K562 (cell line): ENCODE measurements around the gene MAGIX. TPM values are rescaled to one million over a fixed set of nuclear protein-coding genes. Genes with fewer than 3 reads are reported as not detected.

Experiments
- BRCA1 ChIP-seq, 2 experiments: fragments of 450-650 bp in 1 of 2; sonication (generic) in 1 of 2; formaldehyde crosslinking in 1 of 2; IDR thresholded peaks; 2 replicates each; pipeline versions ENCODE4 v1.5.0 to v1.6.1; 2017 to 2020; ENCODE audit warnings: mild to moderate bottlenecking in 1 of 2, missing genetic modification reagents in 1 of 2
- CBX2 ChIP-seq: fragments of 200-600 bp; sonication (generic); IDR thresholded peaks from one replicate; pipeline ENCODE4 v1.6.1; 2012; ENCODE audit warnings: mild to moderate bottlenecking, low read length, inconsistent platforms; ENCODE audit not compliant: insufficient read depth, poor library complexity, severe bottlenecking
- GTF2B ChIP-seq: IDR thresholded peaks from 2 replicates; pipeline ENCODE4 v1.6.1; 2011; ENCODE audit not compliant: insufficient read length; ENCODE audit errors: extremely low read depth
- HIVEP1 ChIP-seq: fragments of 250-450 bp; sonication (Bioruptor Pico); IDR thresholded peaks from 2 replicates; pipeline ENCODE4 v1.4.0; 2020; ENCODE audit warnings: mild to moderate bottlenecking
- KAT2B ChIP-seq: IDR thresholded peaks from one replicate; pipeline ENCODE4 v1.6.1; 2012; ENCODE audit warnings: low read depth, mild to moderate bottlenecking, control low read depth, inconsistent platforms, low read length, moderate library complexity
- L3MBTL2 ChIP-seq: fragments of 450-650 bp; IDR thresholded peaks from 2 replicates; pipeline ENCODE4 v1.6.1; 2016; ENCODE audit warnings: mild to moderate bottlenecking, moderate library complexity
- MEF2D ChIP-seq: conservative IDR thresholded peaks from 2 replicates; pipeline ENCODE4 v1.6.1; 2016; ENCODE audit warnings: low read depth, missing genetic modification characterization, missing compliant biosample characterization
- MTF1 ChIP-seq: fragments of 250-450 bp; sonication (Bioruptor Pico); IDR thresholded peaks from 2 replicates; pipeline ENCODE4 v1.9.0; 2021; ENCODE audit warnings: moderate library complexity, mild to moderate bottlenecking, inconsistent platforms, borderline replicate concordance
- MYNN ChIP-seq, 2 experiments: sonication (generic); formaldehyde crosslinking in 1 of 2; IDR thresholded peaks; 2 replicates each; pipeline versions ENCODE4 v1.5.0 to v1.6.1; 2016 to 2020; ENCODE audit warnings: antibody characterized with exemption in 1 of 2, missing genetic modification reagents in 1 of 2
- NFATC3 ChIP-seq: fragments of 450-650 bp; IDR thresholded peaks from 2 replicates; pipeline ENCODE4 v1.6.1; 2017; ENCODE audit warnings: mild to moderate bottlenecking
- SLC30A9 ChIP-seq: fragments of 250-450 bp; sonication (Bioruptor Pico); IDR thresholded peaks from 2 replicates; pipeline ENCODE4 v1.8.0; 2022; ENCODE audit warnings: mild to moderate bottlenecking, moderate library complexity
- STAT6 ChIP-seq: sonication (generic); formaldehyde crosslinking; IDR thresholded peaks from 2 replicates; pipeline ENCODE4 v1.8.1; 2023; ENCODE audit warnings: mild to moderate bottlenecking, missing genetic modification reagents
- TAF1 ChIP-seq: IDR thresholded peaks from 2 replicates; pipeline ENCODE4 v1.6.1; 2011; ENCODE audit warnings: mild to moderate bottlenecking, low read length, moderate library complexity; ENCODE audit not compliant: insufficient read depth, control insufficient read depth, severe bottlenecking; ENCODE audit errors: extremely low read depth
- TAF9B ChIP-seq: fragments of 450-650 bp; IDR thresholded peaks from 2 replicates; pipeline ENCODE4 v1.6.1; 2018; ENCODE audit warnings: mild to moderate bottlenecking; ENCODE audit not compliant: partially characterized antibody
- ZNF212 ChIP-seq: fragments of 450-650 bp; formaldehyde crosslinking; IDR thresholded peaks from 2 replicates; pipeline ENCODE4 v1.4.0; 2020; ENCODE audit warnings: mild to moderate bottlenecking
- ZNF316 ChIP-seq: fragments of 450-650 bp; IDR thresholded peaks from 2 replicates; pipeline ENCODE4 v1.6.1; 2016
- ZNF592 ChIP-seq: fragments of 450-650 bp; IDR thresholded peaks from 2 replicates; pipeline ENCODE4 v1.6.1; 2017; ENCODE audit warnings: antibody characterized with exemption, mild to moderate bottlenecking
- polyA plus RNA-seq, 8 experiments: library from polyadenylated mRNA; depleted of rRNA in 4 of 8; stranded (reverse) in 5 of 8; unstranded in 3 of 8; fragments of >200 nt; fragmentation: Nextera tagmentation in 2 of 8; fragmentation: Illumina TruSeq in 1 of 8; extraction: Ambion mirVana in 2 of 8; extraction: Trizol in 1 of 8; gene quantifications; 2 replicates each; pipeline versions ENCODE4 v1.2.1 to v1.2.3, GENCODE V29; 2011 to 2014; ENCODE audit warnings: inconsistent platforms in 1 of 8, missing spikeins in 1 of 8
- total RNA-seq, 7 experiments: library from RNA; depleted of rRNA in 6 of 7; stranded (reverse); fragments of >200 nt in 6 of 7; fragmentation: Illumina TruSeq in 2 of 7; extraction: Trizol in 2 of 7; gene quantifications; 2 replicates each; pipeline versions ENCODE4 v1.2.1 to v1.2.3, GENCODE V29; 2011 to 2021; ENCODE audit warnings: low replicate concordance in 1 of 7
- TF ChIP-seq, protein P1 (sequence below): sonication (generic); formaldehyde crosslinking; IDR thresholded peaks from 2 replicates; pipeline ENCODE4 v1.8.0; 2022; ENCODE audit warnings: missing genetic modification reagents, mild to moderate bottlenecking, moderate library complexity, borderline replicate concordance

MAGIX gene
- total and polyA plus RNA-seq, 9 of the 15 experiments (the other 6 are each of a cell fraction or from before 2014, with no cell fraction given), result 0.08 to 3.5 (median 0.47) TPM

- TF ChIP-seq TAF1 (no peak), MTF1 (CRISPR knock-in tag) (no peak), SLC30A9 (CRISPR knock-in tag) (no peak), MYNN (IDR thresholded peaks at IDR 0.05) (no peak), MYNN (CRISPR knock-in tag; IDR thresholded peaks at IDR 0.05) (no peak), BRCA1 (IDR thresholded peaks at IDR 0.05) (no peak), BRCA1 (CRISPR knock-in tag; IDR thresholded peaks at IDR 0.05) (no peak), GTF2B (no peak), ZNF592 (no peak), TAF9B (peak; percentile 50), CBX2 (no peak), NFATC3 (no peak), HIVEP1 (no peak), MEF2D (tag) (no peak), ZNF316 (no peak), STAT6 (CRISPR knock-in tag) (no peak), KAT2B (no peak), ZNF212 (CRISPR knock-in tag) (no peak), L3MBTL2 (no peak; the same call in 1 of the 2 replicates)
- TF ChIP-seq, protein P1, sequence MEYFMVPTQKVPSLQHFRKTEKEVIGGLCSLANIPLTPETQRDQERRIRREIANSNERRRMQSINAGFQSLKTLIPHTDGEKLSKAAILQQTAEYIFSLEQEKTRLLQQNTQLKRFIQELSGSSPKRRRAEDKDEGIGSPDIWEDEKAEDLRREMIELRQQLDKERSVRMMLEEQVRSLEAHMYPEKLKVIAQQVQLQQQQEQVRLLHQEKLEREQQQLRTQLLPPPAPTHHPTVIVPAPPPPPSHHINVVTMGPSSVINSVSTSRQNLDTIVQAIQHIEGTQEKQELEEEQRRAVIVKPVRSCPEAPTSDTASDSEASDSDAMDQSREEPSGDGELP (CRISPR knock-in tag), result no peak
Measured at GRCh38 chrX:49155243-49155899, 7.2 kb upstream of the MAGIX start (continued).
